ENCODE measurements around the gene VPS35L.

VPS35L gene

GRCh38 chr16:19705843-19706242 is 150.3 kb downstream of the VPS35L start:
- H3K27ac ChIP-seq (ENCODE audit: low read depth, low read length), result no peak overlapping the region
- H3K36me3 ChIP-seq (ENCODE audit: control insufficient read depth, low read length), result peaks cover 84% of the 10 kb centered on the region

GRCh38 chr16:19706846-19707245 is 151.3 kb downstream of the VPS35L start:
- no peak overlapping the region for H3K4me3 ChIP-seq (ENCODE audit: low read length)
- H3K9me3 ChIP-seq (ENCODE audit: control insufficient read depth, insufficient read depth, low read length), result no peaks in the 10 kb centered on the region
- H3K27ac ChIP-seq (ENCODE audit: low read depth, low read length), result no peak overlapping the region
- TF ChIP-seq EZH2phosphoT487 (IDR thresholded peaks at IDR 0.05; ENCODE audit: borderline replicate concordance, low read length), result no peak
- no peaks in the 10 kb centered on the region for H3F3A ChIP-seq (ENCODE audit: control insufficient read depth, insufficient read depth)
- H3K4me2 ChIP-seq (ENCODE audit: low read length), result no peak overlapping the region
- H4K20me1 ChIP-seq (ENCODE audit: control insufficient read depth, insufficient read depth, low read depth, low read length), result no peaks in the 10 kb centered on the region
- no peaks in the 10 kb centered on the region for H3K9me2 ChIP-seq (replicated peaks; ENCODE audit: control insufficient read depth, low read length)
- H3K27me3 ChIP-seq (ENCODE audit: control insufficient read depth, low read length), result no peaks in the 10 kb centered on the region
- H3K4me1 ChIP-seq (ENCODE audit: control insufficient read depth, low read length), result no peaks in the 10 kb centered on the region
- peaks cover 6% of the 10 kb centered on the region for H3K79me2 ChIP-seq (ENCODE audit: control insufficient read depth, low read length)
- H3K36me3 ChIP-seq (ENCODE audit: control insufficient read depth, low read length), result peaks cover 87% of the 10 kb centered on the region

More at GRCh38 chr16:19705843-19706242, 150.3 kb downstream of the VPS35L start:
- Histone ChIP-seq H3K79me2 (ENCODE audit: control insufficient read depth, low read length) (peaks cover 2% of the 10 kb centered on the region; the same call in 1 of the 2 replicates), H3F3A (ENCODE audit: control insufficient read depth, insufficient read depth) (no peaks in the 10 kb centered on the region), H4K20me1 (ENCODE audit: control insufficient read depth, insufficient read depth, low read depth, low read length) (no peaks in the 10 kb centered on the region), H3K9me3 (ENCODE audit: control insufficient read depth, insufficient read depth, low read length) (no peaks in the 10 kb centered on the region), H3K4me1 (ENCODE audit: control insufficient read depth, low read length) (no peaks in the 10 kb centered on the region), H3K27me3 (ENCODE audit: control insufficient read depth, low read length) (no peaks in the 10 kb centered on the region), H3K4me3 (ENCODE audit: low read length) (no peak overlapping the region), H3K4me2 (ENCODE audit: low read length) (no peak overlapping the region), H3K9me2 (replicated peaks; ENCODE audit: control insufficient read depth, low read length) (no peaks in the 10 kb centered on the region)
- no peak for TF ChIP-seq EZH2phosphoT487 (IDR thresholded peaks at IDR 0.05; ENCODE audit: borderline replicate concordance, low read length)
- TF ChIP-seq CTCF (IDR thresholded peaks at IDR 0.05; ENCODE audit: low read depth, low read length, poor library complexity, severe bottlenecking), result no peak

DNA sequence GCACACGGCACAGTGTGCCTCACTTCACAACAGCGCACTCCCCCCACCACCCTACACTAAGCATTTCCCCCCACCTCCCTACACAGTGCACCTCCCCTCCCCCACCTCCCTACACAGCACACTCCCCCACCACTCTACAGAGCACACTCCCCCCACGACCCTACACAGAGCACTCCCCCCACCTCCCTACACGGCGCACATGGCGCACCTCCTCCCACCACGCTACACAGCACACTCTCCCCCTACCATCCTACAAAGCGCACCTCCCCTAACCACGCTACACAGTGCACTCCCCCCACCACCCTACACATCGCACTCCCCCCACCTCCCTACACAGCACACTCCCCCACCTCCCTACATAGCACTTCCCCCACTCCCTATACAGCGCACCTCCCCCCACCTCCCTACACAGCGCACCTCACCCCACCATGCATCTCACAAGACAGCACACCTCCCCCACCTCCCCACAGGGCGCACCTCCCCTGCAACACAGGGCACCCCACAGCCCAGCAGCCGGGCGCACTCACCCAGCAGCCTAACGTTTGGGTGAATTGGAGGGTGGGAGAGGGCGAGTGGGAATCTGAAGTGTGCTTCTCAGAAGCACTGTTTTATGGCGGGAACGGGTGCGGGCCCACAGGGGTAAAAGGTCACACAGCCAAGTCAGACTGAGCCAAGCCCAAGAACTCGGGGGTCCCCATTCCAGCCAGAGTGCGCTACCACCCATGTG is 152.2 kb downstream of the VPS35L start:
- no peaks in the 10 kb centered on the region for H4K20me1 ChIP-seq (ENCODE audit: control insufficient read depth, insufficient read depth, low read depth, low read length)
- H3K36me3 ChIP-seq (ENCODE audit: control insufficient read depth, low read length), result peaks cover 90% of the 10 kb centered on the region
- peaks cover 15% of the 10 kb centered on the region for H3K79me2 ChIP-seq (ENCODE audit: control insufficient read depth, low read length)

More for the DNA sequence above, 152.2 kb downstream of the VPS35L start:
- TF ChIP-seq CTCF (IDR thresholded peaks at IDR 0.05; ENCODE audit: low read depth, low read length, poor library complexity, severe bottlenecking) (no peak), EZH2phosphoT487 (IDR thresholded peaks at IDR 0.05; ENCODE audit: borderline replicate concordance, low read length) (no peak)
- Histone ChIP-seq H3K4me3 (ENCODE audit: low read length) (no peak overlapping the region), H3K4me2 (ENCODE audit: low read length) (no peak overlapping the region), H3K4me1 (ENCODE audit: control insufficient read depth, low read length) (no peaks in the 10 kb centered on the region), H3K27me3 (ENCODE audit: control insufficient read depth, low read length) (no peaks in the 10 kb centered on the region), H3F3A (ENCODE audit: control insufficient read depth, insufficient read depth) (no peaks in the 10 kb centered on the region), H3K9me2 (replicated peaks; ENCODE audit: control insufficient read depth, low read length) (no peaks in the 10 kb centered on the region), H3K27ac (ENCODE audit: low read depth, low read length) (no peak overlapping the region), H3K9me3 (ENCODE audit: control insufficient read depth, insufficient read depth, low read length) (no peaks in the 10 kb centered on the region)

All from DOHH2 (cell line).